SU-DHL-6 (cell line): Measurements from ENCODE around the gene ISLR2.
"Not testable (repeated sequence)": the region's sequence is repeated elsewhere in the genome, so short reads cannot be mapped to it uniquely, and the experiment has no call there.

ENCODE experiments used
- H2AFZ ChIP-seq: fragments of 200-600 bp; sonication (generic); 2 replicates; pipeline ENCODE4 v1.6.1; 2014; ENCODE audit warnings: low read depth, mild to moderate bottlenecking, moderate library complexity, mixed read lengths, antibody characterized with exemption, low read length; ENCODE audit not compliant: severe bottlenecking
- H3F3A ChIP-seq: fragments of 200-600 bp; shearing (Covaris generic); 2 replicates; pipeline ENCODE4 v1.6.0; 2016; ENCODE audit warnings: antibody characterized with exemption, mild to moderate bottlenecking; ENCODE audit not compliant: insufficient read depth
- H3K27ac ChIP-seq: fragments of 200-600 bp; sonication (generic); 2 replicates; pipeline ENCODE4 v1.5.1; 2016; ENCODE audit warnings: low read depth, mild to moderate bottlenecking, low read length, moderate library complexity, mixed read lengths
- H3K27me3 ChIP-seq: fragments of 200-600 bp; sonication (generic), shearing (Covaris generic); 2 replicates; pipeline ENCODE4 v1.6.0; 2014; ENCODE audit warnings: mild to moderate bottlenecking, low read length
- H3K36me3 ChIP-seq: fragments of 200-600 bp; sonication (generic); 2 replicates; pipeline ENCODE4 v1.6.1; 2014; ENCODE audit warnings: mild to moderate bottlenecking, low read length, mixed read lengths
- H3K4me2 ChIP-seq: fragments of 300-600, 200-600 bp; shearing (Covaris generic), sonication (generic); 2 replicates; pipeline ENCODE4 v1.6.0; 2014; ENCODE audit warnings: low read length, low read depth, mild to moderate bottlenecking; ENCODE audit not compliant: poor library complexity, severe bottlenecking
- H3K4me3 ChIP-seq: fragments of 200-600 bp; sonication (generic); 2 replicates; pipeline ENCODE4 v1.5.1; 2014; ENCODE audit warnings: antibody characterized with exemption, low read length, mild to moderate bottlenecking, mixed read lengths; ENCODE audit not compliant: insufficient read depth, poor library complexity, severe bottlenecking
- H3K79me2 ChIP-seq: fragments of 200-600 bp; sonication (generic); 2 replicates; pipeline ENCODE4 v1.6.1; 2014; ENCODE audit warnings: mild to moderate bottlenecking, low read length, moderate library complexity; ENCODE audit not compliant: insufficient read depth
- H3K9ac ChIP-seq: fragments of 200-600 bp; sonication (generic); 2 replicates; pipeline ENCODE4 v1.7.0; 2014; ENCODE audit warnings: mild to moderate bottlenecking, low read length
- H3K9me2 ChIP-seq: fragments of 200-600 bp; sonication (generic); replicated peaks from 2 replicates; pipeline ENCODE4 v1.6.1; 2014; ENCODE audit warnings: low read length; ENCODE audit not compliant: insufficient read depth
- H3K9me3 ChIP-seq: fragments of 200-600 bp; sonication (generic); 2 replicates; pipeline ENCODE4 v1.6.1; 2014; ENCODE audit warnings: low read length, mixed read lengths; ENCODE audit not compliant: insufficient read depth
- H4K20me1 ChIP-seq: fragments of 200-600 bp; sonication (generic); 2 replicates; pipeline ENCODE4 v1.6.1; 2014; ENCODE audit warnings: low read depth, mild to moderate bottlenecking, antibody characterized with exemption, low read length, moderate library complexity, mixed read lengths
- CTCF ChIP-seq: fragments of 200-600 bp; sonication (generic); IDR thresholded peaks from one replicate; pipeline ENCODE4 v1.5.1; 2017; ENCODE audit warnings: antibody characterized with exemption, mild to moderate bottlenecking, low read length, moderate library complexity; ENCODE audit not compliant: insufficient read depth, poor library complexity, severe bottlenecking
- EZH2phosphoT487 ChIP-seq: fragments of 200-600 bp; sonication (generic), shearing (Covaris generic); conservative IDR thresholded peaks from 2 replicates; pipeline ENCODE4 v1.6.1; 2018; ENCODE audit warnings: mild to moderate bottlenecking, antibody characterized with exemption, low read length, moderate library complexity, mixed read lengths

Gene ISLR2

GRCh38 chr15:74159773-74160172 is 29.4 kb downstream of the ISLR2 start:
- Histone ChIP-seq H3K27me3 (no peaks in the 10 kb centered on the region), H3K4me2 (no peak overlapping the region), H3K27ac (no peak overlapping the region), H3K4me3 (no peak overlapping the region), H3K9me3 (no peaks in the 10 kb centered on the region), H3K79me2 (no peaks in the 10 kb centered on the region), H4K20me1 (no peaks in the 10 kb centered on the region), H3K9ac (no peak overlapping the region), H3K9me2 (no peaks in the 10 kb centered on the region), H3F3A (no peaks in the 10 kb centered on the region), H2AFZ (no peak overlapping the region), H3K36me3 (no peaks in the 10 kb centered on the region)
- TF ChIP-seq CTCF (no peak), EZH2phosphoT487 (no peak)

GRCh38 chr15:74160390-74160789 is 30.0 kb downstream of the ISLR2 start:
- not testable (repeated sequence) for H3K9ac ChIP-seq, H3K4me3 ChIP-seq, H4K20me1 ChIP-seq, H3K27ac ChIP-seq, H3F3A ChIP-seq, H3K4me2 ChIP-seq, H3K79me2 ChIP-seq, H3K27me3 ChIP-seq, H2AFZ ChIP-seq, H3K36me3 ChIP-seq, H3K9me2 ChIP-seq, H3K9me3 ChIP-seq

- H3K27me3 ChIP-seq, H4K20me1 ChIP-seq, H3K36me3 ChIP-seq, H3K9me2 ChIP-seq, H3F3A ChIP-seq, H3K4me2 ChIP-seq, H3K4me3 ChIP-seq, H3K27ac ChIP-seq, H3K9ac ChIP-seq, H3K9me3 ChIP-seq, H2AFZ ChIP-seq, H3K79me2 ChIP-seq: not testable (repeated sequence)
Observed at GRCh38 chr15:74162195-74162536, 31.8 kb downstream of the ISLR2 start.

- Histone ChIP-seq H3K9ac (no peak overlapping the region), H3K9me2 (no peaks in the 10 kb centered on the region), H3F3A (no peaks in the 10 kb centered on the region), H3K9me3 (no peaks in the 10 kb centered on the region), H3K27ac (no peak overlapping the region), H3K79me2 (no peaks in the 10 kb centered on the region), H2AFZ (no peak overlapping the region), H3K4me3 (no peak overlapping the region), H3K27me3 (no peaks in the 10 kb centered on the region), H3K4me2 (no peak overlapping the region), H3K36me3 (no peaks in the 10 kb centered on the region), H4K20me1 (no peaks in the 10 kb centered on the region)
- TF ChIP-seq CTCF (no peak), EZH2phosphoT487 (no peak)
Observed at GRCh38 chr15:74165461-74165860, 35.1 kb downstream of the ISLR2 start.
